Panc1 (cell line): ENCODE results near the gene SEL1L3. TPM values are rescaled to one million over a fixed set of nuclear protein-coding genes. Genes with fewer than 3 reads are reported as not detected.

ENCODE experiments used
- ATAC-seq: fragments of 200-7000 bp; cut with Tn5 transposase; 2 replicates; pipeline ENCODE4 v1.9.1; 2020; ENCODE audit warnings: mild to moderate bottlenecking, moderate library complexity
- BruUV-seq: library from RNA; stranded (reverse); fragments of 400-500 nt; replicated peaks from 2 replicates; lab custom pipeline; 2021; lab: Mats Ljungman, UMichigan
- CTCF ChIA-PET: fragments of 300-600 bp; sonication (Branson Sonifier 250); formaldehyde crosslinking; loops from one replicate; lab custom pipeline; 2022; ENCODE audit warnings: antibody characterized with exemption; lab: Charles Lee
- POLR2A ChIA-PET: fragments of 300-600 bp; sonication (Branson Sonifier 250); formaldehyde crosslinking; loops from one replicate; lab custom pipeline; 2022; ENCODE audit warnings: antibody characterized with exemption; lab: Charles Lee
- DNase-seq: peaks from one replicate; pipeline ENCODE4 v3.0.0-alpha.2; 2010; ENCODE audit warnings: low read depth, low spot score
- H3K27ac ChIP-seq: 2 replicates; pipeline ENCODE4 v1.5.1; 2011; ENCODE audit warnings: mild to moderate bottlenecking, low read length, inconsistent platforms
- H3K27me3 ChIP-seq: fragments of 200-500 bp; sonication (Bioruptor generic); 2 replicates; pipeline ENCODE4 v1.6.0; 2014; ENCODE audit warnings: low read length, inconsistent platforms; ENCODE audit not compliant: control insufficient read depth, insufficient read depth
- H3K36me3 ChIP-seq: fragments of 200-500 bp; sonication (Bioruptor generic); 2 replicates; pipeline ENCODE4 v1.5.1; 2014; ENCODE audit warnings: inconsistent platforms, mild to moderate bottlenecking, low read length, moderate library complexity; ENCODE audit not compliant: control insufficient read depth, insufficient read depth
- H3K4me1 ChIP-seq: 2 replicates; pipeline ENCODE4 v1.5.1; 2011; ENCODE audit warnings: inconsistent platforms, mild to moderate bottlenecking, low read length, moderate library complexity; ENCODE audit not compliant: control insufficient read depth, insufficient read depth
- H3K4me3 ChIP-seq, 2 experiments: 2 replicates each; pipeline ENCODE4 v1.5.1; 2011 to 2012; ENCODE audit warnings: low read depth in 2 of 2, low read length in 2 of 2, mild to moderate bottlenecking in 2 of 2, inconsistent platforms in 1 of 2, moderate library complexity in 1 of 2
- H3K9me3 ChIP-seq: fragments of 200-500 bp; sonication (Bioruptor generic); 2 replicates; pipeline ENCODE4 v1.5.1; 2014; ENCODE audit warnings: low read depth, mild to moderate bottlenecking, inconsistent platforms, low read length, moderate library complexity; ENCODE audit not compliant: control insufficient read depth, insufficient read depth
- POLR2AphosphoS5 ChIP-seq: IDR thresholded peaks from 2 replicates; pipeline ENCODE4 v1.6.1; 2012; ENCODE audit warnings: mild to moderate bottlenecking, low read depth, low read length, moderate library complexity
- SIN3A ChIP-seq: IDR thresholded peaks from 2 replicates; pipeline ENCODE4 v1.6.1; 2012; ENCODE audit warnings: low read depth, mild to moderate bottlenecking, low read length, moderate library complexity, borderline replicate concordance; ENCODE audit not compliant: insufficient read depth
- TCF7L2 ChIP-seq: IDR thresholded peaks from 2 replicates; pipeline ENCODE4 v1.6.1; 2011; ENCODE audit warnings: mild to moderate bottlenecking, low read depth, low read length, inconsistent platforms
- in situ Hi-C: cut with HindIII; loops from 2 replicates; pipeline ENCODE4 v1.10.0; 2016; ENCODE audit warnings: low sequenced_read_pairs, low pct_unique_long_range_greater_than_20kb
- intact Hi-C: fragments of 100-400 bp; cut with micrococcal nuclease; formaldehyde crosslinking; loops from one replicate; pipeline ENCODE4 v1.10.0; 2022; ENCODE audit not compliant: unreplicated experiment
- total RNA-seq: library from RNA; stranded (reverse); gene quantifications from one replicate; pipeline ENCODE4 v1.2.1, GENCODE V29; 2021; ENCODE audit not compliant: unreplicated experiment
- TF ChIP-seq, protein P1 (sequence below): fragments of 450-650 bp; IDR thresholded peaks from 2 replicates; pipeline ENCODE4 v1.5.1; 2017; ENCODE audit warnings: mild to moderate bottlenecking
- TF ChIP-seq, protein P2 (sequence below), 2 experiments: IDR thresholded peaks; 2 replicates each; pipeline ENCODE4 v1.6.1; 2011 to 2012; ENCODE audit warnings: low read depth in 2 of 2, control low read depth in 1 of 2, low read length in 1 of 2, mild to moderate bottlenecking in 1 of 2, moderate library complexity in 1 of 2; ENCODE audit not compliant: insufficient read depth in 1 of 2

Gene SEL1L3
- total RNA-seq, 1 experiment from 2014 or later = 1.1 TPM

DNA sequence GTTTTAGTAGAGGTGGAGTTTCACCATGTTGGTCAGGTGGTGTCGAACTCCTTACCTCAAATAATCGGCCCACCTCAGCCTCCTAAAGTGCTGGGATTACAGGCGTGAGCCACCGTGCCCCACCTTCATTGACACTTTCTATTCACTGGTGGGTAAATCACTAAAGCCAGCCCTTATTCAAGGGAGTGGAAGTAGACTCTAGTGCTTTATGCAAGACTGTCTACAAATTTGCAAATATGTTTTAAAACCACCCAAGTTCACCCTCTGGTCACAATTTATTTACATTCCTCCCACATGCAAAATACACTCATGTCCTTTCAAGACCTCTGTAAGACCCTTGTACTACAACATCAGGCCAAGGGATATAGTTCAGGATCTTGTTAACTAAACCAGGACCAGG is 162.1 kb downstream of the SEL1L3 start:
- ChIA-PET CTCF (no interaction called here), POLR2A (no interaction called here)
- in situ Hi-C loops = no loop called here
- Histone ChIP-seq H3K27me3 (no peaks in the 10 kb centered on the region), H3K9me3 (no peaks in the 10 kb centered on the region), H3K4me3 (no peak overlapping the region), H3K36me3 (no peaks in the 10 kb centered on the region), H3K27ac (no peak overlapping the region), H3K4me1 (no peaks in the 10 kb centered on the region)
- intact Hi-C loops = no loop called here
- no peak for TF ChIP-seq SIN3A
- ATAC-seq (no peak), DNase-seq (no peak)
- BruUV-seq = no TSS peak

DNA sequence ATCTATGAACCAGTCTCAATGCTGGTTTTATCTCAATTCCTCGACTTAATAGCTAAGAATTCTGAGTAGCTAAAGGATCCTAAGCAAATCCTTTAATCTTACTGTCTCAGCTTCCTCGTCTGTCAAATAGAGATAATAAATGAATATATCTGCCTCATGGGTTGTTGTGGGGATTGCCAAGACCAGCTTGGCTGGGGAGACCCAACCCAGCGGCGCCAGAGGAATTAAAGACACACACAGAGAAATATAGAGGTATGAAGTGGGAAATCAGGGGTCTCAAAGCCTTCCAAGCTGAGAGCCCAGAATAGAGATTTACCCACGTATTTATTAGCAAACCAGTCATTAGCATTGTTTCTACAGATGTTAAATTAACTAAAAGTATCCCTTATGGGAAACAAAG is 165.3 kb downstream of the SEL1L3 start:
- no peak for DNase-seq
- no TSS peak for BruUV-seq
- POLR2A ChIA-PET = no interaction called here
- intact Hi-C loops (no loop called here), in situ Hi-C loops (no loop called here)
- Histone ChIP-seq H3K4me3 (no peak overlapping the region), H3K9me3 (no peaks in the 10 kb centered on the region), H3K4me1 (no peaks in the 10 kb centered on the region), H3K27ac (no peak overlapping the region), H3K36me3 (no peaks in the 10 kb centered on the region), H3K27me3 (no peaks in the 10 kb centered on the region)
- CTCF ChIA-PET = no interaction called here
- ATAC-seq = no peak
- TF ChIP-seq TCF7L2 = no peak
- TF ChIP-seq SIN3A = no peak
- TF ChIP-seq, protein P1, sequence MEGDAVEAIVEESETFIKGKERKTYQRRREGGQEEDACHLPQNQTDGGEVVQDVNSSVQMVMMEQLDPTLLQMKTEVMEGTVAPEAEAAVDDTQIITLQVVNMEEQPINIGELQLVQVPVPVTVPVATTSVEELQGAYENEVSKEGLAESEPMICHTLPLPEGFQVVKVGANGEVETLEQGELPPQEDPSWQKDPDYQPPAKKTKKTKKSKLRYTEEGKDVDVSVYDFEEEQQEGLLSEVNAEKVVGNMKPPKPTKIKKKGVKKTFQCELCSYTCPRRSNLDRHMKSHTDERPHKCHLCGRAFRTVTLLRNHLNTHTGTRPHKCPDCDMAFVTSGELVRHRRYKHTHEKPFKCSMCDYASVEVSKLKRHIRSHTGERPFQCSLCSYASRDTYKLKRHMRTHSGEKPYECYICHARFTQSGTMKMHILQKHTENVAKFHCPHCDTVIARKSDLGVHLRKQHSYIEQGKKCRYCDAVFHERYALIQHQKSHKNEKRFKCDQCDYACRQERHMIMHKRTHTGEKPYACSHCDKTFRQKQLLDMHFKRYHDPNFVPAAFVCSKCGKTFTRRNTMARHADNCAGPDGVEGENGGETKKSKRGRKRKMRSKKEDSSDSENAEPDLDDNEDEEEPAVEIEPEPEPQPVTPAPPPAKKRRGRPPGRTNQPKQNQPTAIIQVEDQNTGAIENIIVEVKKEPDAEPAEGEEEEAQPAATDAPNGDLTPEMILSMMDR = no peak
- TF ChIP-seq, protein P2, sequence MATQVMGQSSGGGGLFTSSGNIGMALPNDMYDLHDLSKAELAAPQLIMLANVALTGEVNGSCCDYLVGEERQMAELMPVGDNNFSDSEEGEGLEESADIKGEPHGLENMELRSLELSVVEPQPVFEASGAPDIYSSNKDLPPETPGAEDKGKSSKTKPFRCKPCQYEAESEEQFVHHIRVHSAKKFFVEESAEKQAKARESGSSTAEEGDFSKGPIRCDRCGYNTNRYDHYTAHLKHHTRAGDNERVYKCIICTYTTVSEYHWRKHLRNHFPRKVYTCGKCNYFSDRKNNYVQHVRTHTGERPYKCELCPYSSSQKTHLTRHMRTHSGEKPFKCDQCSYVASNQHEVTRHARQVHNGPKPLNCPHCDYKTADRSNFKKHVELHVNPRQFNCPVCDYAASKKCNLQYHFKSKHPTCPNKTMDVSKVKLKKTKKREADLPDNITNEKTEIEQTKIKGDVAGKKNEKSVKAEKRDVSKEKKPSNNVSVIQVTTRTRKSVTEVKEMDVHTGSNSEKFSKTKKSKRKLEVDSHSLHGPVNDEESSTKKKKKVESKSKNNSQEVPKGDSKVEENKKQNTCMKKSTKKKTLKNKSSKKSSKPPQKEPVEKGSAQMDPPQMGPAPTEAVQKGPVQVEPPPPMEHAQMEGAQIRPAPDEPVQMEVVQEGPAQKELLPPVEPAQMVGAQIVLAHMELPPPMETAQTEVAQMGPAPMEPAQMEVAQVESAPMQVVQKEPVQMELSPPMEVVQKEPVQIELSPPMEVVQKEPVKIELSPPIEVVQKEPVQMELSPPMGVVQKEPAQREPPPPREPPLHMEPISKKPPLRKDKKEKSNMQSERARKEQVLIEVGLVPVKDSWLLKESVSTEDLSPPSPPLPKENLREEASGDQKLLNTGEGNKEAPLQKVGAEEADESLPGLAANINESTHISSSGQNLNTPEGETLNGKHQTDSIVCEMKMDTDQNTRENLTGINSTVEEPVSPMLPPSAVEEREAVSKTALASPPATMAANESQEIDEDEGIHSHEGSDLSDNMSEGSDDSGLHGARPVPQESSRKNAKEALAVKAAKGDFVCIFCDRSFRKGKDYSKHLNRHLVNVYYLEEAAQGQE (IDR thresholded peaks at IDR 0.05; ENCODE audit: insufficient read depth in 1 of 2, low read depth in 2 of 2, low read length in 1 of 2) = no peak
- no peak for TF ChIP-seq POLR2AphosphoS5

Other genes with a start within 250 kb of the SEL1L3 start
- gene SLC34A2, start 207.1 kb downstream of the SEL1L3 start, total RNA-seq = 0.77 TPM
- 16.5 TPM for gene SMIM20, start 51.2 kb upstream of the SEL1L3 start, total RNA-seq